ENCODE data around the gene LSAMP. TPM values are rescaled to one million over a fixed set of nuclear protein-coding genes. Genes with fewer than 3 reads are reported as not detected.

Gene LSAMP
- polyA plus RNA-seq, 3 donors = not detected

- Mint-ChIP-seq H3K36me3 (no peaks in the 10 kb centered on the region), H3K27me3 (ENCODE audit: low read depth in 3 of 3) (no peaks in the 10 kb centered on the region), H3K4me3 (no peak overlapping the region), H3K9me3 (peaks cover 4 to 22% (median 14%) of the 10 kb centered on the region in 7 donors), H3K4me1 (no peaks in the 10 kb centered on the region), H3K27ac (no peak overlapping the region)
- Histone ChIP-seq H3K27me3 (ENCODE audit: control insufficient read depth in 2 of 2, insufficient read depth in 2 of 2, low read length in 2 of 2) (no peaks in the 10 kb centered on the region), H3K4me2 (replicated peaks; ENCODE audit: extremely low read depth, low read length, poor library complexity, severe bottlenecking) (no peak overlapping the region), H3K36me3 (replicated peaks in 1 of 2; ENCODE audit: control insufficient read depth in 1 of 2, insufficient read depth in 2 of 2, low read length in 2 of 2) (no peaks in the 10 kb centered on the region), H2AFZ (ENCODE audit: insufficient read depth, low read depth, low read length, poor library complexity, severe bottlenecking) (no peak overlapping the region), H3K79me2 (ENCODE audit: insufficient read depth, low read length) (no peaks in the 10 kb centered on the region), H3K4me3 (replicated peaks in 1 of 3; ENCODE audit: low read depth in 2 of 3, low read length in 3 of 3) (no peak overlapping the region), H3K9ac (ENCODE audit: insufficient read depth, low read length, poor library complexity, severe bottlenecking) (no peak overlapping the region), H3K27ac (ENCODE audit: low read depth in 1 of 2, low read length in 2 of 2) (no peak overlapping the region), H3K9me3 (replicated peaks in 1 of 2; ENCODE audit: control insufficient read depth in 1 of 2, insufficient read depth in 1 of 2, low read length in 2 of 2) (peaks cover 28 to 29% of the 10 kb centered on the region in 2 donors), H4K20me1 (ENCODE audit: insufficient read depth, low read length) (no peaks in the 10 kb centered on the region), H3K4me1 (ENCODE audit: control insufficient read depth in 1 of 2, insufficient read depth in 2 of 2, low read length in 2 of 2) (no peaks in the 10 kb centered on the region)
- no peak for TF ChIP-seq CTCF (IDR thresholded peaks at IDR 0.05)
- DNase-seq = no peak
- WGBS (ENCODE audit: insufficient coverage) = no CpG with 5 or more reads among the region's 2 CpGs
- intact Hi-C loops (cut with micrococcal nuclease) = no loop called here
Measured at GRCh38 chr3:116388867-116389385, 56.4 kb downstream of the LSAMP start.

DNA sequence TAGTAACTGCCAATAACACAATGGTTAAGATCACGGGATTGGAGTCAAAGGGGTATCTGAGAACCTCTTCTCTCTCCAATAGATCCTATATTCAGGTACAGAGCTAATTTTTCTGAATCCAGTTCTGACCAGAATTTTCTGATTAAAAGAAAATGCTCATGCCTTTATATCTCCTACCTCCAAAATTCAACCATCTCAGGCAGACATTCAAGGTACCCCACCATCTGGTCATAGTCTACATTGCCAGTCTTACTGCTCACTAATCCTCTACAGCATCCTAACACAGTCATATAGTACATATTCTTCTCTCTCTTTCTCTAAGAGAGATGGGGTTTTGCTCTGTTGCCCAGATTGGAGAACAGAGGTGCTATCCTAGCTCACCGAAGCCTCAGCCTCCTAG, 59.1 kb downstream of the LSAMP start:
- H3K4me3 Mint-ChIP-seq = no peak overlapping the region
- H3K9me3 ChIP-seq (replicated peaks in 1 of 2; ENCODE audit: control insufficient read depth in 1 of 2, insufficient read depth in 1 of 2, low read length in 2 of 2) = peaks cover 6 to 7% of the 10 kb centered on the region in 2 donors
- no peaks in the 10 kb centered on the region for H3K4me1 Mint-ChIP-seq
- no peaks in the 10 kb centered on the region for H3K4me1 ChIP-seq (ENCODE audit: control insufficient read depth in 1 of 2, insufficient read depth in 2 of 2, low read length in 2 of 2)
- H3K4me3 ChIP-seq (replicated peaks in 1 of 3; ENCODE audit: low read depth in 2 of 3, low read length in 3 of 3) = no peak overlapping the region
- no peaks in the 10 kb centered on the region for H3K27me3 ChIP-seq (ENCODE audit: control insufficient read depth in 2 of 2, insufficient read depth in 2 of 2, low read length in 2 of 2)
- peaks cover 0 to 7% (median 2%) of the 10 kb centered on the region in 7 donors for H3K9me3 Mint-ChIP-seq
- H3K79me2 ChIP-seq (ENCODE audit: insufficient read depth, low read length) = no peaks in the 10 kb centered on the region
- H3K9ac ChIP-seq (ENCODE audit: insufficient read depth, low read length, poor library complexity, severe bottlenecking) = no peak overlapping the region
- H3K27ac ChIP-seq (ENCODE audit: low read depth in 1 of 2, low read length in 2 of 2) = no peak overlapping the region
- intact Hi-C loops (cut with micrococcal nuclease) = no loop called here
- H3K36me3 ChIP-seq (replicated peaks in 1 of 2; ENCODE audit: control insufficient read depth in 1 of 2, insufficient read depth in 2 of 2, low read length in 2 of 2) = no peaks in the 10 kb centered on the region
- no peaks in the 10 kb centered on the region for H3K36me3 Mint-ChIP-seq
- H2AFZ ChIP-seq (ENCODE audit: insufficient read depth, low read depth, low read length, poor library complexity, severe bottlenecking) = no peak overlapping the region
- 86% methylated on average over 1 of the region's 2 CpGs for WGBS (ENCODE audit: insufficient coverage)
- H4K20me1 ChIP-seq (ENCODE audit: insufficient read depth, low read length) = no peaks in the 10 kb centered on the region
- H3K4me2 ChIP-seq (replicated peaks; ENCODE audit: extremely low read depth, low read length, poor library complexity, severe bottlenecking) = no peak overlapping the region
- no peak overlapping the region for H3K27ac Mint-ChIP-seq
- no peak for DNase-seq
- H3K27me3 Mint-ChIP-seq (ENCODE audit: low read depth in 3 of 3) = no peaks in the 10 kb centered on the region
- no peak for TF ChIP-seq CTCF (IDR thresholded peaks at IDR 0.05)
